ENCODE data around the gene BOC. TPM values are rescaled to one million over a fixed set of nuclear protein-coding genes. Genes with fewer than 3 reads are reported as not detected.

BOC gene
- total RNA-seq, 6 experiments from 2014 or later: 7.0 to 15.1 (median 13.2) TPM

DNA sequence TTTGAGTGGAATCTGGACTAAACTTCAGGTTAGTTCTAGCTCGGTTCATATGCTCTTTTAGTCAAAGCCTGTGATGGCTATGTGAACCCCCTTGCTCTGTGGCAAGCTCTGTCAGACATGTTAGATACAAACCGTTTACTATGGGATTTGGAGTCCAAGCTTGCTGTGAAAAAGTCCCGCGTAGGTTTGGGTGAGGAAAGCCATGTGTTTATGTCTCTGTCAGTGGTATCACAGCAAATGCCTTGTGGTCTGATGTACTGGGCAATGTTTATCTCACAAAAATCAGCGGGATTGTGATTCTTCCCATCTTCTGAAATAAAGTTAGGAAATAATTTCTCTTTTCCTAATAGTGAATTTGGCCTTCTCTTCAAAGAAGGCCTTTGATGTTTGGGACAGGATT lies 5.0 kb downstream of the BOC start:
- Mint-ChIP-seq H3K4me3 (no peak overlapping the region), H3K27me3 (ENCODE audit: insufficient read depth) (peaks cover 1% of the 10 kb centered on the region), H3K9me3 (no peaks in the 10 kb centered on the region), H3K27ac (no peak overlapping the region), H3K36me3 (ENCODE audit: low read depth) (peaks cover 9% of the 10 kb centered on the region; the same call in 1 of the 2 replicates), H3K4me1 (ENCODE audit: low read depth) (peaks cover 38% of the 10 kb centered on the region)
- TF ChIP-seq, protein P1, sequence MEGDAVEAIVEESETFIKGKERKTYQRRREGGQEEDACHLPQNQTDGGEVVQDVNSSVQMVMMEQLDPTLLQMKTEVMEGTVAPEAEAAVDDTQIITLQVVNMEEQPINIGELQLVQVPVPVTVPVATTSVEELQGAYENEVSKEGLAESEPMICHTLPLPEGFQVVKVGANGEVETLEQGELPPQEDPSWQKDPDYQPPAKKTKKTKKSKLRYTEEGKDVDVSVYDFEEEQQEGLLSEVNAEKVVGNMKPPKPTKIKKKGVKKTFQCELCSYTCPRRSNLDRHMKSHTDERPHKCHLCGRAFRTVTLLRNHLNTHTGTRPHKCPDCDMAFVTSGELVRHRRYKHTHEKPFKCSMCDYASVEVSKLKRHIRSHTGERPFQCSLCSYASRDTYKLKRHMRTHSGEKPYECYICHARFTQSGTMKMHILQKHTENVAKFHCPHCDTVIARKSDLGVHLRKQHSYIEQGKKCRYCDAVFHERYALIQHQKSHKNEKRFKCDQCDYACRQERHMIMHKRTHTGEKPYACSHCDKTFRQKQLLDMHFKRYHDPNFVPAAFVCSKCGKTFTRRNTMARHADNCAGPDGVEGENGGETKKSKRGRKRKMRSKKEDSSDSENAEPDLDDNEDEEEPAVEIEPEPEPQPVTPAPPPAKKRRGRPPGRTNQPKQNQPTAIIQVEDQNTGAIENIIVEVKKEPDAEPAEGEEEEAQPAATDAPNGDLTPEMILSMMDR (IDR thresholded peaks at IDR 0.05): no peak
- no peak for DNase-seq

DNA sequence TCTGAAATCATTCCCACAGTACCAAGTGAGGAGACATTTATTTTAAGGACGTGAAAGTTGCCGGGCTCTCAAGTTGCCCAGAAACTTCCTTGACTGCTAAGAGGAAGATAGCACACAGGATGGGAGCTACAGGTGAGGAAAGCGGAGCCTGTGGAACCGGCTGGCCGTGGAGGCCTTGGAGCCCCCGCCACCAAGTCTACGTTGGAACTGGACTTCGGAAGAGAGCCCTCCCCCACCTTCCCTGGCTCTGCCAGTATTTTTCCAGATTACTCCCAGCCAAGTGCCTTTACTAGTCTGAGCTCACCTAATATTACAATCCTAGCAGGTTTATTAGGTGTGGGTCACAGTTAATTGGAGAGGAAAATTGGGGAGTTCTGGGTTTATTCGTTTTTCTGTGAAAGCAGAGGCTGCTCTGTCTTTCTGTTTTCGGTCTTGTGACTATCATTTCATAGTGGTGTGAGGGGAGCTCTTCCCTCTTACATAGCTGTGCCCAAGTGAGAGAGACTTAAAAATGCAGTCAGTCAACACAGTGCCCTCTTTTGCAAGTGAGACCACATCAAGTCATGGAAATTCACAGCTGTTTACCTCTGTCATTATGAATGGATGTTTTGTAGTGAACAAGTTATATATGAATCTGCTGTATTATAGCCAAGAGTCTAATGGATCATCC lies 6.8 kb downstream of the BOC start:
- Mint-ChIP-seq H3K4me1 (ENCODE audit: low read depth) (peaks cover 28% of the 10 kb centered on the region), H3K36me3 (ENCODE audit: low read depth) (peaks cover 9% of the 10 kb centered on the region), H3K9me3 (no peaks in the 10 kb centered on the region), H3K27ac (no peak overlapping the region), H3K27me3 (ENCODE audit: insufficient read depth) (peaks cover 1% of the 10 kb centered on the region; the same call in 1 of the 2 replicates), H3K4me3 (no peak overlapping the region)
- no peak for DNase-seq
- TF ChIP-seq, protein P1 (IDR thresholded peaks at IDR 0.05): no peak

DNA sequence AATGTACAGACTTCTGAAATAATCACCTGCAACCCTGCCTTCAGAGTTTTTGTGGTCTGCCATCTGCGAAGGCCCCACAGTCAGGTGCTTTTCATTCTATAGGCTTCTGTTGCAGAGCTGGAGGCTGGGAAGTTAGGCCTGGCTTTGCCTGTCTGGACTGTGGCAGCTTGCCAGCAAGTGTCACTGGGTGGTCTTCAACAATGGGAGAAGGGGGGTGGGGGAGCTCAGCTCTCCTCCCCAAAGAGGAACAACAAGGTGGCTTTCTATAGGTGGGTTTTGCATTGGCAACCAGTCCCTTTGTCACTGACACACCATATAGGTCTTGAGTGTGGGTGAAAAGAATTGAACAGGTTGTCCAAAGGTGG lies 7.3 kb downstream of the BOC start:
- peaks cover 23% of the 10 kb centered on the region for H3K4me1 Mint-ChIP-seq (ENCODE audit: low read depth)
- no peak for DNase-seq
- no peaks in the 10 kb centered on the region; the same call in 1 of the 2 replicates for H3K27me3 Mint-ChIP-seq (ENCODE audit: insufficient read depth)
- H3K4me3 Mint-ChIP-seq: no peak overlapping the region
- H3K27ac Mint-ChIP-seq: no peak overlapping the region
- H3K9me3 Mint-ChIP-seq: no peaks in the 10 kb centered on the region
- peaks cover 9% of the 10 kb centered on the region for H3K36me3 Mint-ChIP-seq (ENCODE audit: low read depth)
- TF ChIP-seq, protein P1 (IDR thresholded peaks at IDR 0.05): no peak

DNA sequence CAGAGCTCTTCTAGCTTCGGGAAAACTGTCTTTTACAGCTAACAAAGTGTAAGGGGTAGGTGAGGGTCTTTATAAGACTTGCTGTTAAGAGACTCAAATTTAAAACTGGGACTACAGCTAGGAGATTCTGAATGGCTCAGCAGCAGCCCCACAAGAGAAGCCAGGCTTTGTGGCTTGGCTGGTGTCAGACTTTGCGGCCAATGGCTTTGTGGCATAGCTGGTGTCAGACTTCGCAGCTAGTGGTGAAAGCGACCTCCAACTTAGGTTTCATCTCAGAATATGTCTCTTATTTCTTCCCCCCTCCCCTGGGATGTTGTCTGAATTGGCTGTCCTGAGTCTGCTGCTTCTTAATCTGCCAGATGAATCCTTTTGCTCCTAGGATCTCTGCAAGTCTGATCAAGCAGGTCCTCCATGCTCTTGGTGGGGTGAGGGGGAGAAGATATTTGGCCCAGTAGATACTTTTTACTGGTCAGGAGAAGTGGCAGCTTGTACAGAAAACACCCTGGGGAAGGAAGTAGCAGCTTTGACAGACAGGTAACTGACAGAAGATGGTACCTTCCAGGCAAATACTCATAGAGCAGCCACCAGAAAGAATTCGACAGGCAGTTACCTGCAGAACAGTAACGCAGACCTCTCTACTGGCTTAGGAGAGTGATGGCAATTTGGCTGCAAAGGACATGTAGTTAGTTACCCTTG lies 8.4 kb downstream of the BOC start:
- H3K27ac Mint-ChIP-seq: no peak overlapping the region
- H3K27me3 Mint-ChIP-seq (ENCODE audit: insufficient read depth): no peaks in the 10 kb centered on the region; the same call in 1 of the 2 replicates
- no peak for DNase-seq
- peaks cover 9% of the 10 kb centered on the region for H3K36me3 Mint-ChIP-seq (ENCODE audit: low read depth)
- TF ChIP-seq, protein P1 (IDR thresholded peaks at IDR 0.05): no peak
- H3K4me1 Mint-ChIP-seq (ENCODE audit: low read depth): peaks cover 12% of the 10 kb centered on the region
- no peak overlapping the region for H3K4me3 Mint-ChIP-seq
- H3K9me3 Mint-ChIP-seq: no peaks in the 10 kb centered on the region

DNA sequence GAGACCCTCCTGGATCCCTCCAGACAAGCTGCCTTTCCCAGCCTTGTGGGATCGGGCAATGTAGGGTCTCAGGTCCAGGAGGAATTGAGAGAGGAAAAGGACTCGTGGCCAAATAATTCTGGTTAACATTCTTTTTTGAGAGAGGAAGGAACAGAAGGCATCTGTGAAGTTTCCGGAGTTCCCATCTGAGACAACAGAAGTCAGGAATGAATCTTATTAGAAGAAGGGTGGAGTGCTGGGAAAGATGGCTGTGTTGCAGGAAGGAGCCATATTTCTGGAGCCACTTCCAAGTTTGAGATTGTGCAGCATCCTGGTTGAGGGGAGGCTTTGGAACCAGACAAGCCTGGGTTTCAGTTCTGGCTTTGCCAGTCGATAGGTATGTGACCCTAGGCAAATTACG lies 9.4 kb downstream of the BOC start:
- Mint-ChIP-seq H3K27me3 (ENCODE audit: insufficient read depth) (no peaks in the 10 kb centered on the region; the same call in 1 of the 2 replicates), H3K36me3 (ENCODE audit: low read depth) (peaks cover 9% of the 10 kb centered on the region), H3K4me1 (ENCODE audit: low read depth) (peaks cover 2% of the 10 kb centered on the region), H3K4me3 (no peak overlapping the region), H3K9me3 (no peaks in the 10 kb centered on the region), H3K27ac (no peak overlapping the region)
- TF ChIP-seq, protein P1 (IDR thresholded peaks at IDR 0.05): no peak
- DNase-seq: no peak
